Measurements from ENCODE around the gene PRKG2. TPM values are rescaled to one million over a fixed set of nuclear protein-coding genes. Genes with fewer than 3 reads are reported as not detected.

Gene PRKG2
- total RNA-seq, 3 donors from 2014 or later, result 9.8 to 25.7 (median 14.4) TPM

DNA sequence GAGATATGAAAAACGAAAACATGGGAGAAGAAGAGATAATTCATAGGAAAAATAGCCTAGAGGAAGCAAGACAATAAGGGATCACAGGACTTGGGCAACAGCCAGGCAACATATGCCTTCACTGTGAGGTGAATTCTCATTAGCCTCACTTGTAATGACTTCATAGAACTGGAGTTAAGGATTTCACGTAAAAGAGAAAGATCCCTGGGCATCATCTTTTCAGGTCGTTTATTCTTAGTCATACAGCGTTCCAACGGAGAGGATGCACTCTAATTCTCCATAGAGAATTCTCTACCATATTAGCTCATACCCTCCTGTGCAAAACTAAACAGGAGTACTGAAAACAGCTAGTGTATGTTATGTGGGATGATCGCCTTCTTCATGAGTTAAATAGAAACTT is 1.4 kb downstream of the PRKG2 start:
- H3K9me3 ChIP-seq, result no peaks in the 10 kb centered on the region
- DNase-seq (no peak), ATAC-seq (no peak)
- peaks cover 4% of the 10 kb centered on the region for H3K4me1 ChIP-seq (ENCODE audit: low read depth)
- no peaks in the 10 kb centered on the region for H3K36me3 ChIP-seq (ENCODE audit: low read depth)
- TF ChIP-seq, protein P1, sequence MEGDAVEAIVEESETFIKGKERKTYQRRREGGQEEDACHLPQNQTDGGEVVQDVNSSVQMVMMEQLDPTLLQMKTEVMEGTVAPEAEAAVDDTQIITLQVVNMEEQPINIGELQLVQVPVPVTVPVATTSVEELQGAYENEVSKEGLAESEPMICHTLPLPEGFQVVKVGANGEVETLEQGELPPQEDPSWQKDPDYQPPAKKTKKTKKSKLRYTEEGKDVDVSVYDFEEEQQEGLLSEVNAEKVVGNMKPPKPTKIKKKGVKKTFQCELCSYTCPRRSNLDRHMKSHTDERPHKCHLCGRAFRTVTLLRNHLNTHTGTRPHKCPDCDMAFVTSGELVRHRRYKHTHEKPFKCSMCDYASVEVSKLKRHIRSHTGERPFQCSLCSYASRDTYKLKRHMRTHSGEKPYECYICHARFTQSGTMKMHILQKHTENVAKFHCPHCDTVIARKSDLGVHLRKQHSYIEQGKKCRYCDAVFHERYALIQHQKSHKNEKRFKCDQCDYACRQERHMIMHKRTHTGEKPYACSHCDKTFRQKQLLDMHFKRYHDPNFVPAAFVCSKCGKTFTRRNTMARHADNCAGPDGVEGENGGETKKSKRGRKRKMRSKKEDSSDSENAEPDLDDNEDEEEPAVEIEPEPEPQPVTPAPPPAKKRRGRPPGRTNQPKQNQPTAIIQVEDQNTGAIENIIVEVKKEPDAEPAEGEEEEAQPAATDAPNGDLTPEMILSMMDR (IDR thresholded peaks at IDR 0.05), result no peak
- H3K4me3 ChIP-seq, result no peak overlapping the region
- intact Hi-C loops (cut with DNase I, micrococcal nuclease), result no loop called here

DNA sequence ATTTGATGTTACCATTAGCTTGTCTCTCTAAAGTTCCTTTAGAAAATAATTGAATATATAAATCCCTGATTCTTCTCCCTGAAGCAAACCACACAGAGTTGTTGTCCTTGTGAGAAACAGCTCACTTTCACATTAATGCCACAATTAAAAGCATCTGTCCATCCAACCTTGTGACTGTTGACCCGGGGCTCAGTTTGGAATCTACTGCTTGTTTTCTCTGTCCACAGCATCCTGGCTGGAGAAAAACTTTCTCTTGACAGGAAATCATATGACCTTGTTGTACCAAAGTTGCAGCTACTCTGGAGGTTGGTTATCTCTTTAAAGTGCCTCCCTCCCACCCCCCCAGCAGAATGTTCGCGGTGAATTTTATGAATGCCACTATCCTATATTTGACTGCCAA is 3.1 kb downstream of the PRKG2 start:
- no peak overlapping the region for H3K4me3 ChIP-seq
- ATAC-seq, result no peak
- H3K9me3 ChIP-seq, result no peaks in the 10 kb centered on the region
- no peak for DNase-seq
- H3K36me3 ChIP-seq (ENCODE audit: low read depth), result no peaks in the 10 kb centered on the region
- intact Hi-C loops (cut with DNase I, micrococcal nuclease), result no loop called here
- TF ChIP-seq, protein P1 (IDR thresholded peaks at IDR 0.05), result no peak
- peaks cover 4% of the 10 kb centered on the region for H3K4me1 ChIP-seq (ENCODE audit: low read depth)

DNA sequence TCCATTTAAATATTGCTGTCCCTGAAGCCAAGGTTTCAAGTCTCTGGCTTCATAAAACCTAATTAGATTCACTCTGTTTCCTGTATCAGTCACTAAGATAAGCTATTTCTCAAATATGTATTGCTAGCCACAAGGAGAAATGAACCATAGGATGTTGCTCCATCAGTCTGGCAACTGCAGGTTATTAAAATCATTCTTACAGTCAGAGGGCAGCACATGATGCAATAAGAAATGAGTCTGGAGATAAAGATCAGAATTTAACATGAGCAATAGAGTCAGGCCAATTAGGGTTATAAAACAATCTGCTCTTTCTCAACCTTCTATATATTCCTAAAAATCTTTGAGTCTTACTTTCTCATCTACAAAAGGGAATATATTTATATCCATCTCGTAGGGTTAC is 7.2 kb downstream of the PRKG2 start:
- TF ChIP-seq, protein P1 (IDR thresholded peaks at IDR 0.05), result no peak
- Histone ChIP-seq H3K36me3 (ENCODE audit: low read depth) (no peaks in the 10 kb centered on the region), H3K4me1 (ENCODE audit: low read depth) (no peaks in the 10 kb centered on the region), H3K9me3 (no peaks in the 10 kb centered on the region), H3K4me3 (no peak overlapping the region)
- intact Hi-C loops (cut with DNase I, micrococcal nuclease), result no loop called here
- DNase-seq, result no peak
- peak; percentile 95 for ATAC-seq

DNA sequence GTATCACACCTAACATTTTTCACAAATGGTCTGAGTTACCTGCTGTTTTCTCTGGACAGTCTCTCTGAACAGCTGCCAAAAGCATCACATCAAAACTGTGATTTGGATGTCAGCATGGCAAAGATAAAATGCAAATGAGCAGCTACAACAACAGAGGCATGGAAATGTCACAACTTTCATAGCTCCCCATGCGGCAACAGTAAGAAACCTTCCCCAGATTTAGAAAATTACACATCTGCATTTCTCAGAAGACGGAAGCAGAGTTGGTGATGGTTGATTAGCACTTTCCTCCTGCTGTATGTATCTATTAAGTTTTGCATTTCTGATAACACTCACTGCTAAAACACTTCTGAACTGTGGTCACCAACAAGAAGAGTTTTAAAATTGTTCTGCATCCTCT is 9.7 kb downstream of the PRKG2 start:
- no peaks in the 10 kb centered on the region for H3K4me1 ChIP-seq (ENCODE audit: low read depth)
- ATAC-seq (no peak), DNase-seq (no peak)
- no peak overlapping the region for H3K4me3 ChIP-seq
- intact Hi-C loops (cut with DNase I, micrococcal nuclease), result no loop called here
- TF ChIP-seq, protein P1 (IDR thresholded peaks at IDR 0.05), result no peak
- no peaks in the 10 kb centered on the region for H3K9me3 ChIP-seq
- H3K36me3 ChIP-seq (ENCODE audit: low read depth), result no peaks in the 10 kb centered on the region

DNA sequence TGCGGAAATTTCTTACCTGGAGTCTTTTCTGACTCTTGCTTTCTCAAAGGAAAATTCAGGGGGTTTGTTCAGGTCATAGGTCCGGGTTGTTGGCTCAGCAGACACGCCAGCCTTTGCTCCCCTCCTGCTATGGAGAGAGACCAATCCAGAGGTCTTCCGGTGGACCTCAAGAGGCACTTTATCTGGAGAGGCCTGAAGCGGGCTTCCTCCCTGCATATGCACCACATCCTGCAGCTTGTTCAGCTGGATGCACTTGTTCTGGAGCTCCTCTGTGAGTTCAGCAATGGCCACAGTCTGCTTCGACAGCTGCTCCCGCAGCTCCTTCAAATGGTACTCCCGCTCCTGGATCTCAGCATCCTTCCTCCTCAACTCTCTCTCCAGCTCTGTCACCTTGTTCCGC is 10.5 kb downstream of the PRKG2 start:
- intact Hi-C loops (cut with DNase I, micrococcal nuclease), result no loop called here
- H3K4me1 ChIP-seq (ENCODE audit: low read depth), result no peaks in the 10 kb centered on the region

More for the DNA sequence above, 10.5 kb downstream of the PRKG2 start:
- Histone ChIP-seq H3K36me3 (ENCODE audit: low read depth) (no peaks in the 10 kb centered on the region), H3K9me3 (no peaks in the 10 kb centered on the region), H3K4me3 (no peak overlapping the region)
- ATAC-seq, result no peak
- TF ChIP-seq, protein P1 (IDR thresholded peaks at IDR 0.05), result no peak
- no peak for DNase-seq

Data from mucosa of descending colon (tissue), 3 donors.